ENCODE measurements around the gene TRIO.

Gene TRIO

GRCh38 chr5:14471507-14471906, 328.4 kb downstream of the TRIO start:
- DNase-seq, result no peak

- DNase-seq, result no peak
Measured at GRCh38 chr5:14472986-14473567, 329.9 kb downstream of the TRIO start.

GRCh38 chr5:14475045-14475444, 331.9 kb downstream of the TRIO start:
- no peak for DNase-seq

- no peak for DNase-seq
Measured at GRCh38 chr5:14476786-14477435, 333.8 kb downstream of the TRIO start.

GRCh38 chr5:14479143-14479696, 336.1 kb downstream of the TRIO start:
- no peak for DNase-seq

GRCh38 chr5:14481349-14481748, 338.2 kb downstream of the TRIO start:
- DNase-seq, result no peak

- DNase-seq, result no peak
Measured at GRCh38 chr5:14482085-14482484, 338.9 kb downstream of the TRIO start.

- DNase-seq, result no peak
Measured at GRCh38 chr5:14483504-14484157, 340.5 kb downstream of the TRIO start.

- DNase-seq, result no peak
Measured at GRCh38 chr5:14486486-14486885, 343.3 kb downstream of the TRIO start.

GRCh38 chr5:14486996-14487896, 344.1 kb downstream of the TRIO start:
- DNase-seq, result no peak

GRCh38 chr5:14487897-14488570, 344.9 kb downstream of the TRIO start:
- DNase-seq, result no peak

GRCh38 chr5:14488709-14489108, 345.6 kb downstream of the TRIO start:
- no peak for DNase-seq

GRCh38 chr5:14489643-14490042, 346.5 kb downstream of the TRIO start:
- DNase-seq, result no peak

- peak; percentile 12 for DNase-seq
Measured at GRCh38 chr5:14490309-14490711, 347.2 kb downstream of the TRIO start.

GRCh38 chr5:14491015-14491915, 348.1 kb downstream of the TRIO start:
- DNase-seq, result no peak

- no peak for DNase-seq
Measured at GRCh38 chr5:14492331-14492964, 349.3 kb downstream of the TRIO start.

GRCh38 chr5:14495301-14495700, 352.2 kb downstream of the TRIO start:
- no peak for DNase-seq

GRCh38 chr5:14497311-14497710, 354.2 kb downstream of the TRIO start:
- no peak for DNase-seq

GRCh38 chr5:14501353-14502293, 358.5 kb downstream of the TRIO start:
- DNase-seq, result no peak

- DNase-seq, result no peak
Measured at GRCh38 chr5:14502294-14502690, 359.1 kb downstream of the TRIO start.

All from SIG-M5 (cell line).